ENCODE measurements around the gene PLTP. TPM values are rescaled to one million over a fixed set of nuclear protein-coding genes. Genes with fewer than 3 reads are reported as not detected.

Gene PLTP
- total and polyA plus RNA-seq, 2 of the 13 experiments (the other 11 are each of a cell fraction or from before 2014, with no cell fraction given), result 16.9 to 28.6 TPM

DNA sequence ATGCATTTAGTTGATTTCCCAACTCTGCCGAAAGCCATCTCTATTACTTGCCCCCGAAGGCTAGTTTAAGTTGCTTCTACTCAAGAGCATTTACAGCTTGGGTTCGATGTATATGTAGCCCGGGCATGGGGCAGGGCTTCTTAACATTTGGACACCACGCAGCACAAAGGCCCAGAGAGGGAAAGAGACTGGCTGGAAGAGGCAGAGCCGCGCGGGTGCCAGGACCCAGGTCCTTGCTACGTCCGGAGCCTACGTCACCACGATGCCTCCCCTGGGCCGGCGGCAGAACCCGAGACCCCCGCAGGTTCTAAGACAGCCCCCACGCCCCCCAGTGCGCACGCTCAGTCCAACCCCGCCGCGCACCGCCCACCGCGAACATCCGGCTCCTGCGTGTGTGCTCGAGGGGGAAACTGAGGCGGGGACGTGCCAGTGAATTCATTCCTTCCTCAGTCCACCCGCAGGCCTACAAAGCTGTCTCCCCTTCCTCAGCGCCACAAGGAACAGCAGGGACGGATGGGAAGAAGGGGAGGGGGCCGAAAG lies 22.2 kb upstream of the PLTP start (continued):
- TF ChIP-seq, protein P1, sequence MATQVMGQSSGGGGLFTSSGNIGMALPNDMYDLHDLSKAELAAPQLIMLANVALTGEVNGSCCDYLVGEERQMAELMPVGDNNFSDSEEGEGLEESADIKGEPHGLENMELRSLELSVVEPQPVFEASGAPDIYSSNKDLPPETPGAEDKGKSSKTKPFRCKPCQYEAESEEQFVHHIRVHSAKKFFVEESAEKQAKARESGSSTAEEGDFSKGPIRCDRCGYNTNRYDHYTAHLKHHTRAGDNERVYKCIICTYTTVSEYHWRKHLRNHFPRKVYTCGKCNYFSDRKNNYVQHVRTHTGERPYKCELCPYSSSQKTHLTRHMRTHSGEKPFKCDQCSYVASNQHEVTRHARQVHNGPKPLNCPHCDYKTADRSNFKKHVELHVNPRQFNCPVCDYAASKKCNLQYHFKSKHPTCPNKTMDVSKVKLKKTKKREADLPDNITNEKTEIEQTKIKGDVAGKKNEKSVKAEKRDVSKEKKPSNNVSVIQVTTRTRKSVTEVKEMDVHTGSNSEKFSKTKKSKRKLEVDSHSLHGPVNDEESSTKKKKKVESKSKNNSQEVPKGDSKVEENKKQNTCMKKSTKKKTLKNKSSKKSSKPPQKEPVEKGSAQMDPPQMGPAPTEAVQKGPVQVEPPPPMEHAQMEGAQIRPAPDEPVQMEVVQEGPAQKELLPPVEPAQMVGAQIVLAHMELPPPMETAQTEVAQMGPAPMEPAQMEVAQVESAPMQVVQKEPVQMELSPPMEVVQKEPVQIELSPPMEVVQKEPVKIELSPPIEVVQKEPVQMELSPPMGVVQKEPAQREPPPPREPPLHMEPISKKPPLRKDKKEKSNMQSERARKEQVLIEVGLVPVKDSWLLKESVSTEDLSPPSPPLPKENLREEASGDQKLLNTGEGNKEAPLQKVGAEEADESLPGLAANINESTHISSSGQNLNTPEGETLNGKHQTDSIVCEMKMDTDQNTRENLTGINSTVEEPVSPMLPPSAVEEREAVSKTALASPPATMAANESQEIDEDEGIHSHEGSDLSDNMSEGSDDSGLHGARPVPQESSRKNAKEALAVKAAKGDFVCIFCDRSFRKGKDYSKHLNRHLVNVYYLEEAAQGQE (IDR thresholded peaks at IDR 0.05; ENCODE audit: borderline replicate concordance in 1 of 2, low read depth in 1 of 2, low read length in 2 of 2), result no peak
- TF ChIP-seq ZFY (CRISPR knock-in tag; IDR thresholded peaks at IDR 0.05) (no peak), SPEN (CRISPR knock-in tag; IDR thresholded peaks at IDR 0.05; ENCODE audit: low read depth) (no peak), ZNF136 (CRISPR knock-in tag; IDR thresholded peaks at IDR 0.05; ENCODE audit: low read depth) (peak; percentile 91; the same call in 1 of the 2 replicates), ARNTL (CRISPR knock-in tag; IDR thresholded peaks at IDR 0.05) (0 out of 2 replicates have a peak, but pooled peaks have one; percentile 39), ZMYM3 (CRISPR knock-in tag; IDR thresholded peaks at IDR 0.05) (peak; percentile 91), PAX8 (CRISPR knock-in tag; IDR thresholded peaks at IDR 0.05; ENCODE audit: borderline replicate concordance) (peak; percentile 86; the same call in 1 of the 2 replicates), NFIB (CRISPR knock-in tag; IDR thresholded peaks at IDR 0.05; ENCODE audit: borderline replicate concordance) (no peak), JUN (CRISPR knock-in tag; IDR thresholded peaks at IDR 0.05) (peak; percentile 64)
- TF ChIP-seq, protein P2, sequence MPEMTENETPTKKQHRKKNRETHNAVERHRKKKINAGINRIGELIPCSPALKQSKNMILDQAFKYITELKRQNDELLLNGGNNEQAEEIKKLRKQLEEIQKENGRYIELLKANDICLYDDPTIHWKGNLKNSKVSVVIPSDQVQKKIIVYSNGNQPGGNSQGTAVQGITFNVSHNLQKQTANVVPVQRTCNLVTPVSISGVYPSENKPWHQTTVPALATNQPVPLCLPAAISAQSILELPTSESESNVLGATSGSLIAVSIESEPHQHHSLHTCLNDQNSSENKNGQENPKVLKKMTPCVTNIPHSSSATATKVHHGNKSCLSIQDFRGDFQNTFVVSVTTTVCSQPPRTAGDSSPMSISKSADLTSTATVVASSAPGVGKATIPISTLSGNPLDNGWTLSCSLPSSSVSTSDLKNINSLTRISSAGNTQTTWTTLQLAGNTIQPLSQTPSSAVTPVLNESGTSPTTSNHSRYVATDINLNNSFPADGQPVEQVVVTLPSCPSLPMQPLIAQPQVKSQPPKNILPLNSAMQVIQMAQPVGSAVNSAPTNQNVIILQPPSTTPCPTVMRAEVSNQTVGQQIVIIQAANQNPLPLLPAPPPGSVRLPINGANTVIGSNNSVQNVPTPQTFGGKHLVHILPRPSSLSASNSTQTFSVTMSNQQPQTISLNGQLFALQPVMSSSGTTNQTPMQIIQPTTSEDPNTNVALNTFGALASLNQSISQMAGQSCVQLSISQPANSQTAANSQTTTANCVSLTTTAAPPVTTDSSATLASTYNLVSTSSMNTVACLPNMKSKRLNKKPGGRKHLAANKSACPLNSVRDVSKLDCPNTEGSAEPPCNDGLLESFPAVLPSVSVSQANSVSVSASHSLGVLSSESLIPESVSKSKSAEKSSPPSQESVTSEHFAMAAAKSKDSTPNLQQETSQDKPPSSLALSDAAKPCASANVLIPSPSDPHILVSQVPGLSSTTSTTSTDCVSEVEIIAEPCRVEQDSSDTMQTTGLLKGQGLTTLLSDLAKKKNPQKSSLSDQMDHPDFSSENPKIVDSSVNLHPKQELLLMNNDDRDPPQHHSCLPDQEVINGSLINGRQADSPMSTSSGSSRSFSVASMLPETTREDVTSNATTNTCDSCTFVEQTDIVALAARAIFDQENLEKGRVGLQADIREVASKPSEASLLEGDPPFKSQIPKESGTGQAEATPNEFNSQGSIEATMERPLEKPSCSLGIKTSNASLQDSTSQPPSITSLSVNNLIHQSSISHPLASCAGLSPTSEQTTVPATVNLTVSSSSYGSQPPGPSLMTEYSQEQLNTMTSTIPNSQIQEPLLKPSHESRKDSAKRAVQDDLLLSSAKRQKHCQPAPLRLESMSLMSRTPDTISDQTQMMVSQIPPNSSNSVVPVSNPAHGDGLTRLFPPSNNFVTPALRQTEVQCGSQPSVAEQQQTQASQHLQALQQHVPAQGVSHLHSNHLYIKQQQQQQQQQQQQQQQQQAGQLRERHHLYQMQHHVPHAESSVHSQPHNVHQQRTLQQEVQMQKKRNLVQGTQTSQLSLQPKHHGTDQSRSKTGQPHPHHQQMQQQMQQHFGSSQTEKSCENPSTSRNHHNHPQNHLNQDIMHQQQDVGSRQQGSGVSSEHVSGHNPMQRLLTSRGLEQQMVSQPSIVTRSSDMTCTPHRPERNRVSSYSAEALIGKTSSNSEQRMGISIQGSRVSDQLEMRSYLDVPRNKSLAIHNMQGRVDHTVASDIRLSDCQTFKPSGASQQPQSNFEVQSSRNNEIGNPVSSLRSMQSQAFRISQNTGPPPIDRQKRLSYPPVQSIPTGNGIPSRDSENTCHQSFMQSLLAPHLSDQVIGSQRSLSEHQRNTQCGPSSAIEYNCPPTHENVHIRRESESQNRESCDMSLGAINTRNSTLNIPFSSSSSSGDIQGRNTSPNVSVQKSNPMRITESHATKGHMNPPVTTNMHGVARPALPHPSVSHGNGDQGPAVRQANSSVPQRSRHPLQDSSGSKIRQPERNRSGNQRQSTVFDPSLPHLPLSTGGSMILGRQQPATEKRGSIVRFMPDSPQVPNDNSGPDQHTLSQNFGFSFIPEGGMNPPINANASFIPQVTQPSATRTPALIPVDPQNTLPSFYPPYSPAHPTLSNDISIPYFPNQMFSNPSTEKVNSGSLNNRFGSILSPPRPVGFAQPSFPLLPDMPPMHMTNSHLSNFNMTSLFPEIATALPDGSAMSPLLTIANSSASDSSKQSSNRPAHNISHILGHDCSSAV (CRISPR knock-in tag; IDR thresholded peaks at IDR 0.05; ENCODE audit: borderline replicate concordance), result peak; percentile 34; the same call in 1 of the 2 replicates
- TF ChIP-seq, protein P3, sequence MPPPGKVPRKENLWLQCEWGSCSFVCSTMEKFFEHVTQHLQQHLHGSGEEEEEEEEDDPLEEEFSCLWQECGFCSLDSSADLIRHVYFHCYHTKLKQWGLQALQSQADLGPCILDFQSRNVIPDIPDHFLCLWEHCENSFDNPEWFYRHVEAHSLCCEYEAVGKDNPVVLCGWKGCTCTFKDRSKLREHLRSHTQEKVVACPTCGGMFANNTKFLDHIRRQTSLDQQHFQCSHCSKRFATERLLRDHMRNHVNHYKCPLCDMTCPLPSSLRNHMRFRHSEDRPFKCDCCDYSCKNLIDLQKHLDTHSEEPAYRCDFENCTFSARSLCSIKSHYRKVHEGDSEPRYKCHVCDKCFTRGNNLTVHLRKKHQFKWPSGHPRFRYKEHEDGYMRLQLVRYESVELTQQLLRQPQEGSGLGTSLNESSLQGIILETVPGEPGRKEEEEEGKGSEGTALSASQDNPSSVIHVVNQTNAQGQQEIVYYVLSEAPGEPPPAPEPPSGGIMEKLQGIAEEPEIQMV (CRISPR knock-in tag; IDR thresholded peaks at IDR 0.05; ENCODE audit: low read depth), result peak; percentile 27; the same call in 1 of the 2 replicates
- TF ChIP-seq, protein P4, sequence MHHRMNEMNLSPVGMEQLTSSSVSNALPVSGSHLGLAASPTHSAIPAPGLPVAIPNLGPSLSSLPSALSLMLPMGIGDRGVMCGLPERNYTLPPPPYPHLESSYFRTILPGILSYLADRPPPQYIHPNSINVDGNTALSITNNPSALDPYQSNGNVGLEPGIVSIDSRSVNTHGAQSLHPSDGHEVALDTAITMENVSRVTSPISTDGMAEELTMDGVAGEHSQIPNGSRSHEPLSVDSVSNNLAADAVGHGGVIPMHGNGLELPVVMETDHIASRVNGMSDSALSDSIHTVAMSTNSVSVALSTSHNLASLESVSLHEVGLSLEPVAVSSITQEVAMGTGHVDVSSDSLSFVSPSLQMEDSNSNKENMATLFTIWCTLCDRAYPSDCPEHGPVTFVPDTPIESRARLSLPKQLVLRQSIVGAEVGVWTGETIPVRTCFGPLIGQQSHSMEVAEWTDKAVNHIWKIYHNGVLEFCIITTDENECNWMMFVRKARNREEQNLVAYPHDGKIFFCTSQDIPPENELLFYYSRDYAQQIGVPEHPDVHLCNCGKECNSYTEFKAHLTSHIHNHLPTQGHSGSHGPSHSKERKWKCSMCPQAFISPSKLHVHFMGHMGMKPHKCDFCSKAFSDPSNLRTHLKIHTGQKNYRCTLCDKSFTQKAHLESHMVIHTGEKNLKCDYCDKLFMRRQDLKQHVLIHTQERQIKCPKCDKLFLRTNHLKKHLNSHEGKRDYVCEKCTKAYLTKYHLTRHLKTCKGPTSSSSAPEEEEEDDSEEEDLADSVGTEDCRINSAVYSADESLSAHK (CRISPR knock-in tag; IDR thresholded peaks at IDR 0.05; ENCODE audit: borderline replicate concordance), result no peak

Data from HepG2 (cell line).